Loucy (cell line): ENCODE measurements around the gene TFEB.

Source experiments
- H2AFZ ChIP-seq: fragments of 200-600 bp; sonication (generic); 2 replicates; pipeline ENCODE4 v1.6.0; 2016; ENCODE audit warnings: antibody characterized with exemption, mild to moderate bottlenecking, low read length, moderate library complexity
- H3F3A ChIP-seq: fragments of 200-600 bp; 2 replicates; pipeline ENCODE4 v1.6.0; 2016; ENCODE audit warnings: antibody characterized with exemption, low read depth, mild to moderate bottlenecking
- H3K27me3 ChIP-seq: fragments of 200-600 bp; sonication (generic); 2 replicates; pipeline ENCODE4 v1.6.1; 2014; ENCODE audit warnings: low read length, mild to moderate bottlenecking; ENCODE audit not compliant: insufficient read depth, poor library complexity, severe bottlenecking
- H3K36me3 ChIP-seq: fragments of 200-600 bp; sonication (generic); 2 replicates; pipeline ENCODE4 v1.6.1; 2016; ENCODE audit warnings: low read length; ENCODE audit not compliant: insufficient read depth
- H3K4me1 ChIP-seq: fragments of 200-600 bp; sonication (generic); 2 replicates; pipeline ENCODE4 v1.5.1; 2014; ENCODE audit warnings: low read length, mild to moderate bottlenecking; ENCODE audit not compliant: insufficient read depth, poor library complexity, severe bottlenecking
- H3K4me2 ChIP-seq: fragments of 200-600 bp; sonication (generic); 2 replicates; pipeline ENCODE4 v1.6.0; 2014; ENCODE audit warnings: antibody characterized with exemption, low read length, low read depth, mild to moderate bottlenecking; ENCODE audit not compliant: poor library complexity, severe bottlenecking
- H3K4me3 ChIP-seq: fragments of 200-600 bp; sonication (generic); 2 replicates; pipeline ENCODE4 v1.5.1; 2014; ENCODE audit warnings: low read length, mild to moderate bottlenecking, mixed read lengths; ENCODE audit not compliant: poor library complexity, severe bottlenecking
- H3K79me2 ChIP-seq: fragments of 200-600 bp; sonication (generic); 2 replicates; pipeline ENCODE4 v1.6.1; 2014; ENCODE audit warnings: low read length; ENCODE audit not compliant: insufficient read depth
- H3K9ac ChIP-seq: fragments of 200-600 bp; sonication (generic); 2 replicates; pipeline ENCODE4 v1.6.0; 2014; ENCODE audit warnings: mild to moderate bottlenecking, low read depth, low read length, moderate library complexity; ENCODE audit not compliant: poor library complexity, severe bottlenecking
- H3K9me2 ChIP-seq: fragments of 200-600 bp; sonication (generic); replicated peaks from 2 replicates; pipeline ENCODE4 v1.6.1; 2016; ENCODE audit warnings: low read depth, low read length, mixed read lengths
- H3K9me3 ChIP-seq: fragments of 200-600 bp; sonication (generic); 2 replicates; pipeline ENCODE4 v1.6.1; 2014; ENCODE audit warnings: mild to moderate bottlenecking, antibody characterized with exemption, low read length, low read depth; ENCODE audit not compliant: insufficient read depth
- H4K20me1 ChIP-seq: fragments of 200-600 bp; sonication (generic); 2 replicates; pipeline ENCODE4 v1.6.0; 2014; ENCODE audit warnings: antibody characterized with exemption, low read length, mild to moderate bottlenecking; ENCODE audit not compliant: insufficient read depth, poor library complexity, severe bottlenecking
- EZH2phosphoT487 ChIP-seq: fragments of 200-600 bp; IDR thresholded peaks from 2 replicates; pipeline ENCODE4 v1.6.1; 2018; ENCODE audit warnings: antibody characterized with exemption, mild to moderate bottlenecking, moderate library complexity, borderline replicate concordance
- TF ChIP-seq, protein P1 (sequence below): fragments of 200-600 bp; sonication (generic); conservative IDR thresholded peaks from 2 replicates; pipeline ENCODE4 v1.5.1; 2014; ENCODE audit warnings: mild to moderate bottlenecking, antibody characterized with exemption, low read length

Gene TFEB

DNA sequence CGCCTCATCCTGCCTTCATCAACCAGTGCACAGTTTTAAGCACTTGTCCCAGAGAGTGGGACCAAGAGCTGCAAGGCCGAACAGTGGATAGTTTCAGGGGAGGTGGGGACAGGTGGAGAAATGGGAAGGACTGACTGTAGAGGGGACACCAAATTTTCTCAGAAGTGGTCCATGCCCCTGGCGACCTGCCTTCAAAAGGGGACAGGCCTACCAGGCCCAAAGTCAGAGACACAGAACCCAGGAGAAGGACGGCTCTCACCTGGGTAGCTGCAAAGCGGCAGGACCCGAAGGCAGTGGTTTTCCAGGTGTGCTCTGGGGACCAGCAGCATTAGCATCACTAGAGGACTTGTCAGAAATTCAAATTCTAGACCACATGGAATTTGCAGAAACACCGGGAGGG is 5.8 kb downstream of the TFEB start:
- Histone ChIP-seq H3K36me3 (no peaks in the 10 kb centered on the region), H3K27me3 (no peaks in the 10 kb centered on the region), H3K9ac (no peak overlapping the region), H3K79me2 (peaks cover 8% of the 10 kb centered on the region; the same call in 1 of the 2 replicates), H4K20me1 (no peaks in the 10 kb centered on the region), H3K4me2 (peak overlapping the region; percentile 6), H3F3A (no peaks in the 10 kb centered on the region), H3K4me3 (no peak overlapping the region), H3K4me1 (peaks cover 58% of the 10 kb centered on the region), H3K9me3 (no peaks in the 10 kb centered on the region), H3K9me2 (no peaks in the 10 kb centered on the region), H2AFZ (no peak overlapping the region)
- TF ChIP-seq, protein P1, sequence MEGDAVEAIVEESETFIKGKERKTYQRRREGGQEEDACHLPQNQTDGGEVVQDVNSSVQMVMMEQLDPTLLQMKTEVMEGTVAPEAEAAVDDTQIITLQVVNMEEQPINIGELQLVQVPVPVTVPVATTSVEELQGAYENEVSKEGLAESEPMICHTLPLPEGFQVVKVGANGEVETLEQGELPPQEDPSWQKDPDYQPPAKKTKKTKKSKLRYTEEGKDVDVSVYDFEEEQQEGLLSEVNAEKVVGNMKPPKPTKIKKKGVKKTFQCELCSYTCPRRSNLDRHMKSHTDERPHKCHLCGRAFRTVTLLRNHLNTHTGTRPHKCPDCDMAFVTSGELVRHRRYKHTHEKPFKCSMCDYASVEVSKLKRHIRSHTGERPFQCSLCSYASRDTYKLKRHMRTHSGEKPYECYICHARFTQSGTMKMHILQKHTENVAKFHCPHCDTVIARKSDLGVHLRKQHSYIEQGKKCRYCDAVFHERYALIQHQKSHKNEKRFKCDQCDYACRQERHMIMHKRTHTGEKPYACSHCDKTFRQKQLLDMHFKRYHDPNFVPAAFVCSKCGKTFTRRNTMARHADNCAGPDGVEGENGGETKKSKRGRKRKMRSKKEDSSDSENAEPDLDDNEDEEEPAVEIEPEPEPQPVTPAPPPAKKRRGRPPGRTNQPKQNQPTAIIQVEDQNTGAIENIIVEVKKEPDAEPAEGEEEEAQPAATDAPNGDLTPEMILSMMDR, result no peak
- TF ChIP-seq EZH2phosphoT487, result no peak

DNA sequence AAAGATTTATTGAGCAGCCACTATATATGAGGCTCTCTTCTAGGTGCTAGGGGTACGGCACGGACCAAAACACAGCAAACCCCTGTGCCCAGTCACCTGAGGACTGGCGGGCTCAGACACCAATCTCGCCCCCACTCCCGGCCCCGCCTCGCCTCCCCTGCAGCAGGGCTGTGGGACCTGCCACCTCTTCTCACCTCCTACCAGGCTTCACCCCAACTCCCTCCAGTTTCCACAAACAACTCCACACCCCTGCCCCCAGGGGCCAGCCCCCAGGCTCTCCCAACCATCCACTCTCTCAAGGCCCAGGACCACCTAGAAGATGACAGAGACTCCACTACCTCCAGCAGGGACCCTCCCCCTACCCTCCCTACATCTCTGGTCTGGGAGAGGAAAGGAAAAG is 6.5 kb downstream of the TFEB start:
- Histone ChIP-seq H3K4me3 (no peak overlapping the region), H3K9me2 (no peaks in the 10 kb centered on the region), H4K20me1 (no peaks in the 10 kb centered on the region), H3K9me3 (no peaks in the 10 kb centered on the region), H3K27me3 (no peaks in the 10 kb centered on the region), H3K79me2 (peaks cover 8% of the 10 kb centered on the region; the same call in 1 of the 2 replicates), H3K4me2 (peak overlapping the region; percentile 6), H3K9ac (no peak overlapping the region), H3K36me3 (no peaks in the 10 kb centered on the region), H3K4me1 (peaks cover 64% of the 10 kb centered on the region), H2AFZ (no peak overlapping the region), H3F3A (no peaks in the 10 kb centered on the region)
- TF ChIP-seq, protein P1, result no peak
- no peak for TF ChIP-seq EZH2phosphoT487

DNA sequence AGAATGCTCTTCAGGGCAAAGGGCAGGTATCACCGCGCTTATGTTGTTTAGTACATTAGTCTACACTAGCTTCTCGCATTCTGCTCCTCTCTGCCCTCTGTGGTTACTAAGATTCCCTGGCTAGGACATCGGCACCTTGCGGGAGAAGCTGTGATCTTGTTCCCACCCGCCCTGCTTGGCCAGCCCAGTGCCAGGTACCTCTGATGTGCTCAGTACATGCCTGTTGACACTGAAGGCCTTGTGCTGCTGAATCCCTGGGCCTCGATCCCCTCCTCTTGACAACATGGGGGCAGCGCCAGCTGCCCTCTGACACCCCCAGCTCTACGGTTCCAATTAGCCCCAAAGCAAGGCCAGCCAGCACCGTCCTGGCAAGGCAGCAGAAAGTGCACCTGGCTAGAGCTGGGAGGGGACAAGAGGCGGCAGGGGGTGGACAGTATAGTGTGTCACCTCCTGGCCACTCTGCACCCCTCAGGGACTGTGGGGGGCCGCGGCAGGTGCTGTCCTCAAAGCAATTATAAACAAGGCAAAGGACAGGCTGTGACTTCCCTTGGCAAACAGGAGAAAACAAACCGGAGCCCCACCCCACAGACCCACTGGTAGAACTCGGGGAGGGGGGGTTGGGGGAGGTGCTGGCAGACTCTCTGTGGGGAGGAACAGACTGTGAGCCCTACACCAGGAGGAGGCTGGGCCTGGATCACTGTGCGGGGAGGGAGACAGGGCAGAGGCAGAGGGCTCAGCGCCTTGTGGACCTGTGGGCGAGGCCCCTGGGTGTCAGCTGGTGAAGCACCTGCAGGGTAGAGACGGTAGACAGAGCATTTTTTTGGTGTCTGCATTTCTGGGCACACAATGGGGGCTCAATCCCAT is 7.1 kb downstream of the TFEB start:
- H3K4me2 ChIP-seq, result no peak overlapping the region
- H3F3A ChIP-seq, result no peaks in the 10 kb centered on the region
- H3K4me3 ChIP-seq, result no peak overlapping the region
- H3K27me3 ChIP-seq, result no peaks in the 10 kb centered on the region
- H3K79me2 ChIP-seq, result peaks cover 8% of the 10 kb centered on the region; the same call in 1 of the 2 replicates
- no peaks in the 10 kb centered on the region for H3K9me2 ChIP-seq
- no peak overlapping the region for H2AFZ ChIP-seq
- H3K9me3 ChIP-seq, result no peaks in the 10 kb centered on the region
- H3K36me3 ChIP-seq, result no peaks in the 10 kb centered on the region
- H4K20me1 ChIP-seq, result no peaks in the 10 kb centered on the region
- no peak for TF ChIP-seq EZH2phosphoT487
- TF ChIP-seq, protein P1, result no peak
- no peak overlapping the region for H3K9ac ChIP-seq
- H3K4me1 ChIP-seq, result peaks cover 64% of the 10 kb centered on the region
